DLD1 (cell line): Measurements from ENCODE around the gene KPNA1.

Source experiments
- in situ Hi-C: cut with HindIII; loops from 2 replicates; pipeline ENCODE4 v1.10.0; 2017; ENCODE audit warnings: low sequenced_read_pairs

Gene KPNA1

GRCh38 chr3:122387709-122388108 is 127.0 kb downstream of the KPNA1 start:
- in situ Hi-C loops, result no loop called here

GRCh38 chr3:122383771-122384697 is 130.7 kb downstream of the KPNA1 start, which contains the start of gene FAM162A:
FAM162A (plus strand) TSS chr3:122384182; CDS start chr3:122384266, 84 bp downstream.
- in situ Hi-C loops, result no loop called here

- in situ Hi-C loops, result no loop called here
These were observed 131.7 kb downstream of the KPNA1 start, which contains the start of gene MIX23 for GRCh38 chr3:122382888-122383666. MIX23 (minus strand) TSS chr3:122383231; CDS start chr3:122383224, 7 bp downstream.

GRCh38 chr3:122377975-122378374 is 136.8 kb downstream of the KPNA1 start:
- in situ Hi-C loops, result no loop called here

- in situ Hi-C loops, result no loop called here
These were observed 140.7 kb downstream of the KPNA1 start for GRCh38 chr3:122374034-122374433.
